ENCODE measurements around the gene PIK3CA. TPM values are rescaled to one million over a fixed set of nuclear protein-coding genes. Genes with fewer than 3 reads are reported as not detected.

The PIK3CA gene
- total RNA-seq, 2 donors from 2014 or later = 11.3 to 18.0 TPM

DNA sequence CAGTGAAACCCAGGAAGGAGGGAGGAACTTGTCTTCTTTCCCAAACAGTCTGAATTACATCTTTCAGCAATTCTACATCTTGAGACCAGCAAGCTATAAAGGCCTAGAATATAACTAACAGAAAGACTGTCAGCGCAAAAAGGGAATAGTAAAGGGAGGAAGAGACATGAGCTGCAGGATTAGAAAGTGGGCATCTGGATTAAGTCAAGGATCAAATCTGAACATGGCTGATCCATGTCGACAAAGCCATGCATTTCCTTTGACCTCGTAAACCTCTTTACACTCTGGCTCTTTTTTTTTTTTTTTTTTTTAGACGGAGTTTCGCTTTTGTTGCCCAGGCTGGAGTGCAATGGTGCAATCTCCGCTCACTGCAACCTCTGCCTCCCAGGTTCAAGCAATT lies 138.2 kb downstream of the PIK3CA start:
- intact Hi-C loops (cut with DNase I) = no loop called here
- Histone ChIP-seq H3K4me3 (no peak overlapping the region), H3K9ac (ENCODE audit: low read depth in 2 of 2, low read length in 2 of 2) (no peak overlapping the region), H3K4me1 (no peaks in the 10 kb centered on the region), H3K9me3 (no peaks in the 10 kb centered on the region), H3K27me3 (no peaks in the 10 kb centered on the region), H3K36me3 (no peaks in the 10 kb centered on the region), H3K27ac (no peak overlapping the region)
- DNase-seq = no peak
- no peak for TF ChIP-seq CTCF (IDR thresholded peaks at IDR 0.05)

DNA sequence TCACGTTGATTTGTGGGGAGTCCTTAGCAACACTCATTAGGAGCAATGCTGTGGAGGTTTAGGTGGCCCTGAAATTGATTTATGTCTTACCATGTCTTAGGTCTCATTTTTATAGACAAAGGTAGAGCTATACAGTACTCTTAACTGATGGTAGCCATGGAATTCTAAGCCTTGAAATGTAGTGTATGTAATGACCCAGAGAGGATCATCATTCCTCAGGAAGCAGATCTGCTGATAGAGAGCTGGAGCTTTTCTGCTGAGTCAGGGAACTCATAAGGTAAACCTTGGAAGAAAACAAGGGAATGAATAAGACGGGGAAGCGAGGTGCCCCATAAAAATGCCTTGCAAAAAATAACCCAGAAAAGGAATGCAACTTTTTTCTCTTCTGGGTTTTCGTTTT lies 140.7 kb downstream of the PIK3CA start:
- H3K4me1 ChIP-seq = no peaks in the 10 kb centered on the region
- H3K9me3 ChIP-seq = no peaks in the 10 kb centered on the region
- H3K36me3 ChIP-seq = no peaks in the 10 kb centered on the region
- TF ChIP-seq CTCF (IDR thresholded peaks at IDR 0.05) = no peak
- no peak overlapping the region for H3K4me3 ChIP-seq
- no peak for DNase-seq
- no peaks in the 10 kb centered on the region for H3K27me3 ChIP-seq
- H3K27ac ChIP-seq = no peak overlapping the region
- H3K9ac ChIP-seq (ENCODE audit: low read depth in 2 of 2, low read length in 2 of 2) = no peak overlapping the region
- intact Hi-C loops (cut with DNase I) = no loop called here

DNA sequence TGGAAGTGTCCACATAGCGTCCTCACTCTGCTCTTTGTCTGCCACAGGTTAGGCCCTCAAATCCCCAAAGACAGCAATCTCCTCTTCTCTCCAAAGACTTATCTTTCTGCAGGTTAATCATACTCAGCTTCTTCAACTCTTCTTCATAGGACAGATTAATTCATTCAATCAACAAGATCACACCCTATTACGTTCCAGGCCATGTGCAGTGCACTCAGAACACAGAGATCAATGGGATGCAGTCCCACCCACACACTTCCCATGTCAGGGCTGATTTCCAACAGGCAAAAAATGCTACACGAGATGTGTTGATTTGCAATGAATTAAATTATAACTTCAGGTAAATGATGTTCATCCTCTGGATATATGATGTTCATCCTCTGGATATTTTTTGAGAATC lies 141.1 kb downstream of the PIK3CA start:
- Histone ChIP-seq H3K9me3 (no peaks in the 10 kb centered on the region), H3K9ac (ENCODE audit: low read depth in 2 of 2, low read length in 2 of 2) (no peak overlapping the region), H3K36me3 (no peaks in the 10 kb centered on the region), H3K27me3 (no peaks in the 10 kb centered on the region), H3K27ac (no peak overlapping the region), H3K4me1 (no peaks in the 10 kb centered on the region), H3K4me3 (no peak overlapping the region)
- no peak for DNase-seq
- intact Hi-C loops (cut with DNase I) = no loop called here
- no peak for TF ChIP-seq CTCF (IDR thresholded peaks at IDR 0.05)

Other genes starting within 250 kb of the PIK3CA start
- gene ZMAT3, start 76.5 kb upstream of the PIK3CA start, total RNA-seq = 10 to 100 TPM in 1 of 2 donors, 1 to 10 TPM in 1; 9.6 to 12.7 TPM
- 1 to 10 TPM; 1.5 to 1.7 TPM for gene KCNMB3, start 102.8 kb downstream of the PIK3CA start, total RNA-seq
- gene ZNF639, start 174.7 kb downstream of the PIK3CA start, total RNA-seq = 10 to 100 TPM; 18.6 to 29.4 TPM
- 10 to 100 TPM; 50.5 to 53.3 TPM for gene MFN1, start 199.4 kb downstream of the PIK3CA start, total RNA-seq